NCI-H146 (cell line): ENCODE data around the gene SCAMP4.
A peak's percentile ranks its signal among the peaks of the same experiment; 100 is the strongest.

ENCODE experiments used
- DNase-seq: peaks from one replicate; lab custom pipeline; 2025; lab: John Stamatoyannopoulos, UW

SCAMP4 gene

DNA sequence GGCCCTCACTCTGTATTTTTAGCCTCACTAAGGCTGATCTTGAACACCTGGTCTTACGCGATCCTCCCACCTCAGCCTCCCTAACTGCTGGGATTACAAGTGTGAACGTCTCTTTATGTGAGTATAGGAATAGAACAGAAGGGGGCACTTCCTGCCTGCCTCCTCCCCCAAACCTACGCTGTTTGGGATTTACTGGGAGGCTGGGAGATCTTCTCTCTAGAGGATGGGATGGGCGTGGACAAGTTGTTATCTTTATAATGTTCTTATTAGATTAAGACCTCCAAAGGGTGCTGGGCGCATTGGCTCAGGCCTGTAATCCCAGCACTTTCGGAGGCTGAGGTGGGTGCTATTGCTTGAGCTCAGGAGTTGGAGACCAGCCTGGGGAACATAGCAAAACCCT lies 32.9 kb downstream of the SCAMP4 start:
- no peak for DNase-seq

DNA sequence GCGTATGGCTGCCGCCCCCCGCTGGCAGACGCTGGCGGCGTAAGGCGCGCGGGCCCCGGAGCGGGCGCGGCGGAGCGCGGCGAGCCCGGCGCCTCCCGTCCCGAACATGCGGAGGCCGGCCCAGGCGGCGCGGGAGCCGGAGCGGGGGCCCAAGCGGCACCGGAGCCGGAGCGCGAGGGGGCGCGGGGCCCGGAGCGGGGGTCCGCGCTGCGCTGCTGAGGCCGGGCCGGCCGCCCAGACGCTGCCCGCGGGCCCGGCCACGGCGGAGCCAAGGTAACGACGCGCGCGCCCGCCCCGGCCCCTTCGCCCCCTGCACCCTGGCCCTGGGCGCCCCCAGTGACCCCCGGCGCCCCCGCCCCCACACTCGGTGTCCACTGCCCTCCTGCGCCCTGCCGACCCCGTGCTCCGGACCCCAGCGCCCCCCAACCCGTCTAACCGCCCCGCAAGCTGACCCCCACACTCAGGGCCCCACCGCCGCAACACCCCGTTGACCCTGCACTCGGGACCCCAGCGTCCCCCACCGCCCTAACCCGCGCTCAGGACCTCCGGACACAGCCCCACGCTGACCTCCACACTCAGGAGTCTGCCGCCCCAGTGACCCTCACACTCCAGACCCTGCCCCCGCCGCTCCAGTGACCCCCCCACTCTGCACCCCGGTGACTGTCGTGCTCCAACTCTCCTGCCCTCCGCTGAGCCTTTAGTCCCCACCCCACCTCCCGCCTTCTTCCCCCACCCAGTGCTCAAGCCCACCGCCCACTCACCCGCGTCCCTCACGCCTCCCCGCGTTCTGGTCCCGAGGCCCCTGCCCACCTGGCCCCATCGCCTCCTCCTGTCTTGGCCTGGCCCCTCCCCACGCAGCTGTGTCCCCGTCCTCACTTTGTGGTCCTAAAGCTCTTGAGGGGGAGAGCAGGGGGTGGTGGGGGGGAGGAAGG lies 36.2 kb downstream of the SCAMP4 start, which contains the start of gene CSNK1G2:
CSNK1G2 (plus strand) TSS at position 27 of the 932 bp plus-strand sequence. CDS start 28,601 bp downstream, outside the sequence.
- DNase-seq = no peak

DNA sequence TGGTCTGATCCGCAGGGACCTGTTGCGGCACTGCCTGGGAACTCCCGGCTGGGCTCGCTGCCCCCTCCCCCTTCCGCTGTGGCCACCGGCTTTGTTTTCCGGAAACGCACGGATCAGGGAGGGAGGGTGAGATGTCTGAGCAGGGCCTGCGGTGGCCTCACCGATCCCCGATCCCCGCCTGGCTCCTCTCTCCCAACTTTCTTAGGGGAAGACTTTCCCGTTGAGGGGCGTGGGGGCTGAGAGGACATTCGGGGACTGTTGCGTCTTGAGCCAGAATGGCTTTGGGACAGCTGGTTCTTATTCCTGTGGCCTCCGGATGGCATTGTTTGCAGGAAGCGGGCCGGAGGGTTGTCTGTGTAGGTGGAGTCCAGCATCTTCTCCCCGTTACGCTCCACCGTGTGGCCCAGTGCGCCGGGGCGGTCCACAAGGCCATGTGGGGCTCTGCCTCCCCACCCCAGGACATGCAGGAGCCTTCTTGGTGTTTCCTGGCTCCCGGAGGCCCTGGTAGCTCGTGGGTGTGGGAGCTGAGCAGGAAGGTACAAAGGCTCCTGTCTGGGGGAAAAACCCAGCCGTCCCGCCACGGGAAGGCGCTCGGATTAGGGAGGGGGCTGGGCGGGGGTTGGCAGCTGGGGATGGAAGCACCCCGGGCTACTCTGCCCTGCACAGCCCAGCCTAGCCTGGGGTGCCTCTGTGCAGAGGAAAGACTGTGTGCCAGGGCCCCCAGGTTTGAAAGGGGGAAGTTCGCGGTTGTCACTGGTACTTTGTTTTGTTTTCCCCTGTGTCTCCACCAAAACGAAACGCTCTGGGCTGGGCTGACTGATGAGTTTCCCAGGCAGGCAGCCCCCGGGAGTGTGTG lies 37.1 kb downstream of the SCAMP4 start:
- peak; percentile 53 for DNase-seq

DNA sequence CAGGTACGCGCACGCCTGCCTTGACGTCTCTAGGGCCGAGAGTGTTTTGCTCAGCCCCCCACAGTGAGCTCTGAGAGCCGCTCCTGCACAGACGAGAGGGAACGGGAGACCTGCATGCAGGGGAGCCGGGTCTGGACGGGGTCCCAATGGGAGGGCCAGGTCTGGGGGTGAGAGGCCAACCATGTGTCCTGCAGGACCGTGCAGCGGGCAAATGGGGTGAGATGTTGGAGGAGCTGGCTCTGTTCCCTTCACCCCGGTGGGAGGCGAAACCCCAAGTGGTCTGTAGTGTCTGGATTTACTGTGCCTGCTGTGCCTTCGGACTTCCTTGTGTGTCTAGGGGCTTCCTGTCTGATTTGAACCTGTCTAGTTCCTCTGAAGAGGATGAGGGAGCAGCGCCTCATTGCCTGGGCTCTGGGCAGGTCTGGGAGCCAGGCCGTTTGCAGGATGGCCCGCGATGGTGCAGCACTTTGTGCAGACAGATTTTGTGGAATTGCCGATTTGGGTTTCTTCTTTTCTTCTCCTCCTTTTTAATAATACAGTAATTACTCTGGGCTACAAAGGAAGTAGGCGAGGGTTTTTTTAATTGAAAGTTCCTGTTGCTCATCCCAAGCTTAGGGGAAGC lies 37.8 kb downstream of the SCAMP4 start:
- DNase-seq = no peak

DNA sequence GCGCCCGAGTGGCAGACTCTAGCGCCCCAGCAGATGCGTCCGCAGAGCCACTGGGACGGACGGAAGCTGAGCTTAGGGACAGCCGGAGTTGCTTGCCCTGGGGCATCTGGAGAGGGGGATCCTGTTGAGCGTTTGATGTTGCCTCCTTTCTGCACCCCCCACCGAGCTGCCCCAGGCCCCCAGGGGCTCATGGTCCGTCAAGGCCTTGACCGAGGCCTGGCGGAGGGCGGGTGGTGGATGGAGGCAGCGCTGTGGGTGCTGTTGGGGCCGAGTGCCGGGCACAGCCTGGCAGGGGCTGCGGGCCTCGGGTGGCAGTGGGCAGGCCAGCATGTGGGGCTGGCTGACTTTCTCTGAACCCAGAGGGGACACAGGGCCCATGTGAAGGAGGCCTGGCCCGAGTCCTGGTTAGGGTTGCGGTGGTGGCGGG lies 38.5 kb downstream of the SCAMP4 start:
- no peak for DNase-seq

DNA sequence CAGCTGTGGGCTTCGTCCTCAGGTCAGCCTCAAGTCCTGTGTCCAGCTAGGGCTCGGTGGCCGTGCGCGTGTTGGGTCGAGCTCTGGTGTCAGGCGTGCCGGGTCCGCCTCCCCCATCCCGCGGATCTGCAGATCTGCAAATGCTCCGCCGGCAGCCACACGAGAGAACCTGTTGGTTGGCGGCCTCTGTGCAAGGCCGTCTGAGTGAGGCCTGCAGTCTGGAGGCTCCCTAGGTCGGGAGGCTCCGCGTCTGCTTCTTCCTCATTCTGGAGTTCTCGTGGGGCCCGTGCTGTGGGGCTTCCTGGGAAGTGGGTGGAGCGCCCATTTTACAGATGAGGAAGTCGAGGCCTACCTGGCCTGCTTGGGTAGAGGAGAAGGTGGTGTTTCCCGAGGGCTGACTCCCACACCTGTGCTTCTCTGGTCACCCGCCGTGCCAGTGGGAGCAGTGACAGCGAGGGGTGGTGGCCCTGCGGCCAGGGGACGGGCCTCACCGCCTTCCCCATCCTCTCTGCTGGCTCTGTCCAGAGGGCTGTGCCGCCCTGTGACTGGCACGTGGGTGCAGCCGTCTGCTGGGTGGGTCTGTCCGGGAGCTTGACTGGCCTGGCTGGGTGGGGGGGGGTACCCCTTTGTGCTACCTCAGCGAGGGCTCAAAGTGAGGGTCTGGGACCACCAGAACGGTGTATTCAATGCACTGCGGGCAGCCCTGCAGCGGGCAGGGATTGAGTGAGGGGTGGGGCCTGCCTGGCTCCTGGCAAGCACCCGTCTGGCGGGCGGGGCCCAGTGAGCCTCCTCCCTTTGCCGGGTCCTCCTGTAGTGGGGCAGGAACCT lies 39.1 kb downstream of the SCAMP4 start:
- no peak for DNase-seq

DNA sequence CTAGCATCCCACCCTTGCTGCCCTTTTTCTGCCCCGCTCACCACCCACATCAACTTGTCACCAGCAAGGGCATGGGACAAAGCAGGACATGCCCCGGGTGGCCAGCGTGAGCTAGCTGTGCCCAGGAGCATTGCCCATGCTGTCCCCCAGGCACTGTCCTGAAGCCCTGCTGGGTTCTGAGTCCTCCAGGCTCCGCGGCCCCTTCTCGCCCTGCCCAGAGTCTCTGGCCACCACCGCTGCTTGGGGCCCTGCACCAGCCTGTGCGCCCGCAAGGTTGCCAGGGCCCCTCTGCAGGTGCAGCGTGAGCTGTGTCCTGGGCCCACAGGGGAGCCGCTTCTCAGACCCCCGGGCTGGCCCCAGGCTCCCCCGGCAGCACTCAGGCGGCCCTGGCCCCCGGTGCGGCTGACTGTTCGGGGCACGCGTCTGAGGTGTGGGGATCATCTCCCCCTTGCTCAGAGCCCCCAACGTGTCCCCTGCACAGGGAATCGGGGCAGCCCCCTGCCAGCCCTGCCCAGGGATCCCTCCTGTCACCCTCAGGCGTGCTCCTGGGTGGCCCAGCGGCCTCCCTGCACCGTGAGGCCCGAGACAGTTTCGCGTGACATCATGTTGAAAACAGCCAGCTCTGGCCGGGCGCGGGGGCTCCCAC lies 39.8 kb downstream of the SCAMP4 start:
- no peak for DNase-seq

DNA sequence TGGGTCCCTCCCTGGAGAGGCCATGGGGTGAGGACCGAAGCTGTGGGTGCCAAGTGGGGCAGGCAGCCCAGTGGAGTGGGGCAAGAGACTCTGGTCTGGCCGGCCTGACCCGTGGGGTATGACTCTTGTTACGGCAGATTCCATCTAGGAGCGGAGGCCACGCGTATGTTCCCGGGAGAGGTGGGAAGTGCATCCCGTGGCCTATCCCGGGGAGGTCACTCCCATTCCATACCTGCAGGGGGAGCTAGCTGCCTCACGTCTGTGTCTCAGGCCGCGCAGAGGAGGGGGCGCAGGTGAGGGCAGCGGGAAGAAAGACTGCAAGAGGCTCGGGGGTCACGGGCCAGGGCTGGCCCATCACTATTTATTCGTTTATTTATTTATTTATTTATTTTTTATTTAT lies 40.7 kb downstream of the SCAMP4 start:
- peak; percentile 11 for DNase-seq

DNA sequence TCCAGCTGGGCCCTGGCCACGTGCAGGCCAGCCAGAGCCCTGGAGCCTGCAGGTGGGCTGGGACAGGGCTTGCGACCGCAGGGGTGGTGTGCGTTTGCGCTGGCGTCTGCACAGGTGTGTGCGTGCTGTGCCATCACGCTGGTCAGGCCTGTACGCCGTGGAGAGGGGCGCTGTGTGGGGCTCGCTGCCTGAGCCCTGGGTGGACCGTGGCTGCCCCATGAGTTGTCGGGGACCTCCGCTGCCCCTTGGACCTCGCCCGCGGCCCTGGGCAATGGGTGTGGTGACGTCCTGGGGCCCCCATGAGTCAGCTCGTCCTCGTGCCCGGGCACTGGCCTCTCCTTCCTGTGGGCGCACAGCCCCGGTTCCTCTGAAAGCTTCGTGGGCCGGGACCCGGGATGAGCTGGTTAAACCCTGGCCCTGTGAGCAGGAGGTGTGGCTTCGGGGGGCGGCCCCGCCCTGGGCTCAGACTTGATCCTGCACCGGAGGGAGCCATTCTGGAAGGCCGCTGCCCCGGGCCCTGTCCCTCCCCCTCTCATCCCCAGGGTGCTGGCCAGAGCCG lies 42.5 kb downstream of the SCAMP4 start:
- no peak for DNase-seq

DNA sequence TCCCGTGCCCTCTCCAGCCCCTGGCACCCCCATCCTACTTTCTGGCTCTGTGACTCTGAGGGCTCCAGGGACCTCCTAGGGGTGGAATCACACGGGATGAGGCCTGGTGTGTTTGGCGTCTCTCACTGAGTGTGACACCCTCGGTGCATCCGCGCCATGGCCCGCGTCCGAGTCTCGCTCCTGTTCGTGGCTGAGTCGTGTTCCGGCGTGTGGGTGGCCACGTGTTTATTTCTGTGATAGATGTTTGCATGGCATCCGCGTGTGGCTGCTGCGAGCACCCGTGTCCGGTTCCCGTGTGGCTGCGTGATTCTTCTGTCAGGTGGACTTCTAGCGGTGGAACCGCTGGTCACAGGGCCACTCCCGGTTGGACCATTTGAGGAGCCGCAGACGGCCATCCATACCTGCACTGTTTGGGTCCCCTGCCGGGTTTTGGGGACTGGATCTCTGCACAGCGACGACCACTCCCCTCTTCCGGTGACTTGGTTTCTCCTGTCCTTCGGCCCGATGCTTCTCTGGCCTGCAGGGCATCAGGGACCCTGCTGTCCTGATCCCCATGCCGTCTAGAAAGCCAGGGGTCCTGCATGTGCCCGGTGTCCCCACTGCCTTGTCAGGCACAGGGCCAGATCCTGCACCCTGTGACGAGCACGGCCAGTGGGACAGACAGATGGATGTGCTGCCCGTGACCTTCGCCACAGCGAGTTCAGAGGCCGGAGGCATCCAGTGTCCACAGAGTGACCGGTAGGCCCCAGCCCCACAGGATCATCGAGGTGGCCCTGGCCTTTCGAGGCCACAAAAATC lies 44.3 kb downstream of the SCAMP4 start:
- no peak for DNase-seq

DNA sequence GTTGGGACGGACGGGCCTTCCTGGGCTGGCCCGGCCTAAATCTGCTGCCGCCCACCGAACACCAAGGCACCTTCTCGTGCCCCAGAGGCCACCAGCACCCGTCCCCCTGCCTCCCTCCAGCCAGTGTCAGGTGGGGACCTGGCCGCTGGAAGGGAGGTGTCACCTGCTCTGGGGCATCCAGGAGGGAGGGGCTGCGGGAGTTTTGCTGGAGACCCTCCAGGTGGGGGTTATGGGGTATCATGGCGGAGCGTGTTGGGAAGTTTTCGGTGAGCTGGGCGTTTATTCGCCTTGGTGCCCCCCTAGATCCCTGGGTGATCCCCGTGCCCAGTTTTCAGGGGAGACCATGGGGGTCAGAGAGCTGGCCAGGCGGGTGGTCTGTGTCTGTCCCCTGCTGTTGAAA lies 45.4 kb downstream of the SCAMP4 start:
- DNase-seq = no peak

DNA sequence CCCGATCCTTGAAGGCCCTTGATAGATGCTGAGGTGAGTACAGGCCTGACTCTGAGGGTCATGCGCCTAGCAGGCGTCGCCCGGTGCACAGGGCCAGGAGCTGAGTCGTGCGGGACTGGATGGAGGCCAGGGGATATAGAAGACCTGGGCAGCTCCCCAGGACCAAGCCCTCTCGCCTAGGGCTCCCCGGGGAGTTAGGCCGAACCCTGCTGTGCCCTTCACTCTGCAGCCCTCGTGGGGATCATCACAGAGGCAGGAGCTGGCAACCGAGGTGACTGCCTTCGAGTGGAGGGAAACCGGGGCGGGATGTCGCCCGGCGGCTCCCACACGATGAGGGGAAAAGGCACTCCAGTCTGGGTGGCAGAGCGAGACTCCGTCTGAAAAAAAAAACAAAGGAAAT lies 47.4 kb downstream of the SCAMP4 start:
- no peak for DNase-seq

DNA sequence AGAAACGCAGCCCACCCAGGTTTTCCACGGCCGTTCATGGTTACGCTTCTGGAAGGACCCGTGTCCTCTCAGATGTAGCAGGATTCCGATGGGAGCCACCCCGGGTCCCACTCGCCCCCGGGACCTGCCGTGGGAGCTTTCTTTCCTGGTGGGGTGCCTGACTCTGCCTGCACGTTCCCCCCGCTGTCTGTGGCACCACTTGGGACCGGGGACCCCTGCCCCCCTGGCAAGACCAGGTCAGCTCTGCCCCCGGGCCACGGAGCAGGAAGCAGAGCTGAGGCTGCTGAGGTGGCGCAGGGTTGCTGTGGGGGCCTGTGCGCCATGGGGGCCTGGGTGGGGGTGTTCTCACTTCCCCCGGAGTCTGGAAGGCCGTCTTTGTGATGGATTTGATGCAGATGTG lies 47.8 kb downstream of the SCAMP4 start:
- DNase-seq = no peak

DNA sequence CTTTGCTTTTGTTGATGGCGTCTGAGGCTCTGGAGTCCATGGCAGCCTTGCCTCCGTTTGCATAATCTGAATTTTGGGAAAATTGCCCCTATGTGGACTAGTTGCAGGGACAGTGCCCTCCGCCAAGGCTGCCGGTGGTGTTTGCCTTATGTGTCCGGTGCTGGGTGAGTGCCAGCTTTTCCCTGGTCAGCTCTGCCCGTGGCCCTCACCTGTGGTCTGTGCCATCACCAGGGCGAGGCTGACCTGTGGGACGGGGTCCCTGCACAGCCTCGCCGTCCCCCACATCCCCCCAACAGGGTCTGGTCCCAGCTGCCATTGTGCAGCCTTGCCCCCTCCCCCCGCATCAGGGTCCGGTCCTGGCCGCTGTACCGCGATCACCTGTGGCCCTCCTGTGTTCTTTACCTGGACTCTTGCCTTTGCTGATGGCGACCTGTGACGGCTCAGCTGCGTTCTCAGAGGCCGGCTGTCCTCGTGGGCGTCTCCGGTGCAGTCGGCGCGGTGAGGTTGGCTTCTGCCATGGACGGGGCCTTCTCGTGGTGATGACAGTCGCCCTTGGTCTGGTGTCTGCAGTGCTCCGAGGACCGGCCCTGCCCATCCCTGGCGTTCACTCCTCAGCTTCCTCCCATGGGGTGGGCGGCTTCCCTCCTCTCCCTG lies 48.4 kb downstream of the SCAMP4 start:
- no peak for DNase-seq

DNA sequence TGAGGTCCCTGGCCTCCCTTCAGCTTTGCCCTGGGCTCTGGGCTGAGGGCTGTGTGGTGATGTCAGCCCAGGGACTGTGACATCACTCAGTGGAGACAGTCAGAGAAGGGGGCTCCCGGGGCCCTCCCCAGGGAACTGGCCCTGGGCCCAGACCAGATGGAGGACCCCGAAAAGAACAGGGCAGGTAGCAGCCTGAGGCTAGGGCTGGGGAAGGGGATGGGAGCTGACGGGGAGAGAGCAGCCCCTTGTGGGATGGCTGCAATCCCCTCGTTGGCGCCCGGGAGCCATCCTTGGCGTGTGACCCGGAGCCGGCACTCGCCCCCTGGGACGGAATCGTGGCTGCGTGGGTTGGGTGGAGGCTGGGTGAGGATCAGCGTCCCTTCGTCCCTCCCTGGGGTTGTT lies 49.3 kb downstream of the SCAMP4 start:
- DNase-seq = no peak

DNA sequence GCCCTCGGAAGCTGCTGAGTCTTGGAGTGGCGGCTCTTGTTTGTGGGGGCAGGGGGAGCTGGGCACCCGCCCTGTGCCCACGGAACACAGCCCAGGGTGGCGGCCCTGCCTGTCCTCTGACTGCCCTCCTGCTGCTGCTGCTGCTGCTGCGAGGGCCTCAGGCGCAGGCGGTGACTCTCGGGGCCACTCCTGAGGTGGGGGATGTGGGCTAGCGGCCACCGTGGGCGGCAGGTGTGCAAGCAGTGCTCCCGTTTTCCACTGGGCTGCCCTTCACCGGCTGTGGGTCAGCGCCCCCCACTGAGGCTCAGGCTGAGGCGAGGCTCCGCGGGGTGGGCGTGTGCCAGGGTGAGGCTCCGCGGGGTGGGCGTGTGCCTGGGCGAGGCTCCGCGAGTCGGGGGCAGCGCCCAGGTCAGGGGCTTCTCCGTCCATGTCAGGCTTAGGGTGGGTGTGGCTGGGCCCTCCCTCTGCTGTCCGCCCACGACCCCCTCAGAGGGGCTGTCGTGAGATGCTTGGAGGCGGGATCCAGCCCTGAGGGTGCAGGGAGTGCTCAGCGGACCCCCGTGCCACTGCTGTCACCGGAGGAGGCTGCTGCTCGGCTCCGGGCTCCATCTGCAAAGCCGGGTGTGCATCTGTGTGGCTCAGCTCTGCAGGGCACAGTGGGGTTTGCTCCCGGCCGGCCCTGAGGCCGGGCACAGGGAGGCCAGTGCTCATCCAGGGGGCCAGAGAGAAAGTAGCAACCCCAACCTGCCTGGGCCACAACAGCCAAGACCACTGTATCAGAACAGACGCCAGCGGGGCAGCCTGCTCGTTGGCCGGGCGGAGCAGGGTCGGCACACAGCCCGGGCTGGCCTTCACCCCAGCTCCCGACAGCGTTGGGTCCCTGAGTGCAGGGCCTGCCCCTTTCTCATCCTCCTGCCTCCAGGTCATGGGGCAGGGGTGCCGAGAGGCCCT lies 50.2 kb downstream of the SCAMP4 start:
- no peak for DNase-seq

DNA sequence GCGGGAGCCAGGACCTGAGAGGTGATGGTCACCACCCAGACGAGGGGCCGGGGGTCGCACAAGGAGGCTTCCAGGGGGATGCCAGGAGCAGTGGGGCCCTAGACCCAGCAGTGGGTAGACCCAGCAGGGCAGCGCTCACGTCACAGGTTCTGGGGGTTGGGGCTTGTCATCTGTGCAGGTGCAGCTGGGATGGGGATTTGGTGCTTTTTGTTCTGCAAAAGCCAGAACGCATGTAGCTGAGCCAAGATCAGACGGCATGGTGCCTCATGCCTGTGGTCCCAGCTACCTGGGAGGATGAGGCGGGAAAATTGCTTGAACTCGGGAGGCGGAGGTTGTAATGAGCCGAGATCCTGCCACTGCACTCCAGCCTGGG lies 50.9 kb downstream of the SCAMP4 start:
- DNase-seq = no peak

DNA sequence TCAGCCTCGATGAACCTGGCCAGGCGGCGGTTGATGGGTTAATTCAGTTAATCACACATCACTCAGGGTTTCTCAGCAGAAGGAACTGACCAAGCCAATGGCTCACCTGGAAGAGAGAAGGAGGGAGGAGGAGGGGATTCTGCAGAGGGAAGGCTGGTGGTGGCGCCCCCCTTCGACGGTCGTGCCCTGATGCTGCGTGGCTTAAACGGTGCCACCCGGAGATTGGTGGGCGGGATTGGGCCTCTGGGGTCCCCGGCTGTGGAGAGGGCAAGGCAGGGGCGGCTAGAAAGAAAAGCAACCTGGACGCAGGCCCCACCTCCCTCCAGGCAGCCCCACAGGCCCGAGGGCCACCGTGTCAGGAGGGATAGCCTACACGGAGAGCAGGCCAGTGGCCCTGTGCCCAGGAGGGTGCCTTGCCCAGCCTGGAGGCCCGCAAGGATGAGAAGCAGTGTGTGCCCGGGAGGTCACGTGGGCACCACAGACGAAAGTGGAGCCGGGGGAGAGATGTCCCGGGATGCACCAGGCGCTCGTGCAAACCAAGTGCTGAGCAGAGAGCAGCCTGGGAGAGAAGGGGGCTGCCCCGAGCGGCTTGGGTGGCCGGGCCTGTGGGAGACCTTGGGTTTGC lies 51.8 kb downstream of the SCAMP4 start:
- DNase-seq = no peak
